Stomach (tissue), 9 donors: Measurements from ENCODE around the gene TPD52L1. TPM values are rescaled to one million over a fixed set of nuclear protein-coding genes. Genes with fewer than 3 reads are reported as not detected.

Source experiments
- DNase-seq, 2 donors: peaks; one replicate each; pipeline versions ENCODE4 v3.0.0 to v3.0.0-alpha.2; 2013 to 2019
- H3K27ac ChIP-seq, 5 donors: fragments of 200-600 bp in 4 of 5; sonication (generic) in 4 of 5; one replicate each; pipeline ENCODE4 v1.5.1; 2013 to 2019; ENCODE audit warnings: mild to moderate bottlenecking in 1 of 5, moderate library complexity in 1 of 5
- H3K27me3 ChIP-seq, 3 donors: fragments of 200-600 bp; sonication (generic); one replicate each; pipeline ENCODE4 v1.5.1; 2017 to 2019; ENCODE audit warnings: mixed run types in 1 of 3
- H3K36me3 ChIP-seq, 4 donors: fragments of 200-600 bp; sonication (generic); 1 replicate in 3 of 4; 2 replicates in 1 of 4; pipeline ENCODE4 v1.5.1; 2016 to 2019
- H3K4me1 ChIP-seq, 4 donors: fragments of 200-600 bp; sonication (generic); one replicate each; pipeline ENCODE4 v1.5.1; 2016 to 2019
- H3K4me3 ChIP-seq, 4 donors: fragments of 200-600 bp; sonication (generic) in 3 of 4; one replicate each; pipeline ENCODE4 v1.5.1; 2016 to 2019; ENCODE audit warnings: mild to moderate bottlenecking in 1 of 4
- H3K9me3 ChIP-seq, 4 donors: fragments of 200-600 bp; sonication (generic); one replicate each; pipeline ENCODE4 v1.5.1; 2016 to 2019
- EP300 ChIP-seq: sonication (generic); formaldehyde crosslinking; IDR thresholded peaks from one replicate; pipeline ENCODE4 v1.6.1; 2017; ENCODE audit warnings: antibody characterized with exemption
- POLR2A ChIP-seq, 4 donors: fragments of 450-650 bp; IDR thresholded peaks; one replicate each; pipeline ENCODE4 v1.6.1; 2016; ENCODE audit warnings: antibody characterized with exemption in 4 of 4, control low read depth in 2 of 4, mild to moderate bottlenecking in 1 of 4, moderate library complexity in 1 of 4
- POLR2AphosphoS5 ChIP-seq, 3 donors: sonication (generic); formaldehyde crosslinking; IDR thresholded peaks; one replicate each; pipeline ENCODE4 v1.6.1; 2016; ENCODE audit warnings: antibody characterized with exemption in 3 of 3
- WGBS, 5 donors: extraction: QIAGEN DNeasy Blood & Tissue Kit in 3 of 5; methylation state at CpG; one replicate each; pipeline versions ENCODE4 v1.1.5 to v1.1.7; 2013 to 2018; 5-methylcytosine and 5-hydroxymethylcytosine counted together
- intact Hi-C: fragments of 100-400 bp; cut with DNase I; formaldehyde crosslinking; loops from one replicate; pipeline ENCODE4 v1.15.1; 2023; ENCODE audit warnings: low total_unique reads
- polyA plus RNA-seq, 3 donors: library from polyadenylated mRNA; stranded (reverse); fragments of 200-250 nt; gene quantifications; one replicate each; pipeline ENCODE4 v1.2.3, GENCODE V29; 2013
- total RNA-seq, 5 donors: library from RNA; depleted of rRNA; stranded (reverse); fragments of >200 nt; gene quantifications; one replicate each; pipeline versions ENCODE4 v1.1.0 to v1.2.3, GENCODE V29; 2014 to 2016
- TF ChIP-seq, protein P1 (sequence below), 7 experiments: fragments of 450-650 bp in 4 of 7; fragments of 200-600 bp in 3 of 7; sonication (generic) in 3 of 7; IDR thresholded peaks; one replicate each; pipeline ENCODE4 v1.5.1; 2016 to 2019; ENCODE audit warnings: antibody characterized with exemption in 7 of 7, control low read depth in 2 of 7, mild to moderate bottlenecking in 1 of 7
- donor health status: healthy with polysubstance abuse.
- donor health status: Bipolar disorder and iron deficiency.
- donor health status: healthy.

TPD52L1 gene
- total and polyA plus RNA-seq, 8 donors: 14.8 to 102 (median 78.9) TPM

- Histone ChIP-seq H3K4me3 (no peak overlapping the region), H3K27me3 (no peaks in the 10 kb centered on the region), H3K9me3 (peaks cover 0 to 35% (median 23%) of the 10 kb centered on the region in 4 donors), H3K4me1 (no peaks in the 10 kb centered on the region), H3K27ac (no peak overlapping the region), H3K36me3 (no peaks in the 10 kb centered on the region)
- peak; percentile 68 to 75 for DNase-seq
- intact Hi-C loops: loop anchor here (5.0 kb wide), 1 partner anchor 242 kb away; no protein-coding TSS in a partner anchor
- TF ChIP-seq, protein P1, sequence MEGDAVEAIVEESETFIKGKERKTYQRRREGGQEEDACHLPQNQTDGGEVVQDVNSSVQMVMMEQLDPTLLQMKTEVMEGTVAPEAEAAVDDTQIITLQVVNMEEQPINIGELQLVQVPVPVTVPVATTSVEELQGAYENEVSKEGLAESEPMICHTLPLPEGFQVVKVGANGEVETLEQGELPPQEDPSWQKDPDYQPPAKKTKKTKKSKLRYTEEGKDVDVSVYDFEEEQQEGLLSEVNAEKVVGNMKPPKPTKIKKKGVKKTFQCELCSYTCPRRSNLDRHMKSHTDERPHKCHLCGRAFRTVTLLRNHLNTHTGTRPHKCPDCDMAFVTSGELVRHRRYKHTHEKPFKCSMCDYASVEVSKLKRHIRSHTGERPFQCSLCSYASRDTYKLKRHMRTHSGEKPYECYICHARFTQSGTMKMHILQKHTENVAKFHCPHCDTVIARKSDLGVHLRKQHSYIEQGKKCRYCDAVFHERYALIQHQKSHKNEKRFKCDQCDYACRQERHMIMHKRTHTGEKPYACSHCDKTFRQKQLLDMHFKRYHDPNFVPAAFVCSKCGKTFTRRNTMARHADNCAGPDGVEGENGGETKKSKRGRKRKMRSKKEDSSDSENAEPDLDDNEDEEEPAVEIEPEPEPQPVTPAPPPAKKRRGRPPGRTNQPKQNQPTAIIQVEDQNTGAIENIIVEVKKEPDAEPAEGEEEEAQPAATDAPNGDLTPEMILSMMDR (IDR thresholded peaks at IDR 0.05): peak in 5 of 7 experiments; percentile 59 to 79 (median 69)
- TF ChIP-seq EP300: no peak
- no peak for TF ChIP-seq POLR2A (IDR thresholded peaks at IDR 0.05)
- no peak for TF ChIP-seq POLR2AphosphoS5 (IDR thresholded peaks at IDR 0.05)
- 0% methylated on average over 1 of the region's 1 CpG for WGBS, 5 donors
Observed at GRCh38 chr6:125114248-125114858, 39.2 kb upstream of the TPD52L1 start.

DNA sequence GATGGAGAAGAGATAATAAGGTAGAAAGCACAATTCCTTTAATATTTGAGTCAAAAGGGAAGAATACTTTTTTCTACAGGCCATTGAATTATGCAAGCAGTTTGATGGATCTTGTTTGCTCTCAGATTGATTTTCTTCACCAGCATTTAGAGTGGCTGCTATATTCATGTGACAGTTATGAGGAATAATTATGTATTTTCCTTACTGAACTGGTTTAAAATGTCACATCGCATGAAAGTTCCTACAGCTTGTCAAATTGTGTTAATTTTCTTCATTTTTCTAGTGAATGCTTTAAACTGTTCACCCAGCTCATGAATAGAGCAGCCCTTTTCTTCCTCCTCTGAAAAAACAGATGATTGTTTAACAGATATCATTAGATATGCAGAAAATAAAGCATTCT, 37.4 kb upstream of the TPD52L1 start:
- 81 to 88% (median 86%) methylated on average over 1 of the region's 1 CpG for WGBS, 5 donors
- Histone ChIP-seq H3K4me1 (no peaks in the 10 kb centered on the region), H3K27ac (no peak overlapping the region), H3K9me3 (peaks cover 0 to 17% (median 10%) of the 10 kb centered on the region in 4 donors), H3K27me3 (no peaks in the 10 kb centered on the region), H3K4me3 (no peak overlapping the region), H3K36me3 (no peaks in the 10 kb centered on the region)
- TF ChIP-seq, protein P1 (IDR thresholded peaks at IDR 0.05): no peak
- TF ChIP-seq POLR2A (IDR thresholded peaks at IDR 0.05): no peak
- no peak for TF ChIP-seq POLR2AphosphoS5 (IDR thresholded peaks at IDR 0.05)
- no peak for TF ChIP-seq EP300
- DNase-seq: no peak
- intact Hi-C loops: no loop called here

- 81 to 86% (median 83%) methylated on average over 4 of the region's 4 CpGs for WGBS, 5 donors
- Histone ChIP-seq H3K27ac (no peak overlapping the region), H3K4me1 (no peaks in the 10 kb centered on the region), H3K4me3 (no peak overlapping the region), H3K9me3 (peaks cover 0 to 12% (median 4%) of the 10 kb centered on the region in 4 donors), H3K27me3 (no peaks in the 10 kb centered on the region), H3K36me3 (no peaks in the 10 kb centered on the region)
- TF ChIP-seq, protein P1 (IDR thresholded peaks at IDR 0.05): no peak
- no peak for TF ChIP-seq POLR2A (IDR thresholded peaks at IDR 0.05)
- no peak for TF ChIP-seq POLR2AphosphoS5 (IDR thresholded peaks at IDR 0.05)
- no peak for TF ChIP-seq EP300
- intact Hi-C loops: no loop called here
- no peak for DNase-seq
Observed at GRCh38 chr6:125116710-125117109, 36.9 kb upstream of the TPD52L1 start.

GRCh38 chr6:125117818-125118217, 35.8 kb upstream of the TPD52L1 start:
- Histone ChIP-seq H3K36me3 (no peaks in the 10 kb centered on the region), H3K27me3 (no peaks in the 10 kb centered on the region), H3K4me3 (no peak overlapping the region), H3K27ac (no peak overlapping the region), H3K4me1 (no peaks in the 10 kb centered on the region), H3K9me3 (peaks cover 0 to under 1% (median 0%) of the 10 kb centered on the region in 4 donors)
- intact Hi-C loops: no loop called here
- TF ChIP-seq, protein P1 (IDR thresholded peaks at IDR 0.05): no peak
- TF ChIP-seq EP300: no peak
- TF ChIP-seq POLR2AphosphoS5 (IDR thresholded peaks at IDR 0.05): no peak
- TF ChIP-seq POLR2A (IDR thresholded peaks at IDR 0.05): no peak
- WGBS, 5 donors: 86 to 89% (median 88%) methylated on average over 3 of the region's 3 CpGs
- no peak for DNase-seq
